Dedifferentiated amniotic fluid mesenchymal stem cell (primary cell): ENCODE measurements around the gene SUMO1.

Experiments used
- DNase-seq: peaks from one replicate; pipeline ENCODE4 v3.0.0-alpha.2; 2016; ENCODE audit errors: extremely low spot score

The SUMO1 gene

GRCh38 chr2:202201220-202202160, 36.9 kb downstream of the SUMO1 start:
- no peak for DNase-seq

DNA sequence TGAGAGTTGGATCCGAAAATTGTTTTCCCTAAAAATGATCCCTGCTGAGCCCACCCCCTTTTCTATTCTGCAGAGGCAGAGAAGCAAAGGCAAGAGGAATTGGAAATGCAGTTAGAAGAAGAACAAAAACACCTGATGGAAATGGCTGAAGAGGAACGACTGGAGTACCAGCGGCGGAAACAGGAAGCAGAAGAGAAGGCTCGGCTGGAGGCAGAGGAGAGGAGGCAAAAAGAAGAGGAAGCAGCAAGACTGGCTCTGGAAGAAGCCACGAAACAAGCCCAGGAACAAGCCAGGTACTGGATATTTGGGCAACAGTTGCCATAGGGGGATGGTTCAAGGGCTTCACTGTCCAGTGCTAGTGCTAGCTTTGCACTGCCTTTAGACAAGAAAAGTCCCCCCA, 41.7 kb downstream of the SUMO1 start:
- DNase-seq = no peak

DNA sequence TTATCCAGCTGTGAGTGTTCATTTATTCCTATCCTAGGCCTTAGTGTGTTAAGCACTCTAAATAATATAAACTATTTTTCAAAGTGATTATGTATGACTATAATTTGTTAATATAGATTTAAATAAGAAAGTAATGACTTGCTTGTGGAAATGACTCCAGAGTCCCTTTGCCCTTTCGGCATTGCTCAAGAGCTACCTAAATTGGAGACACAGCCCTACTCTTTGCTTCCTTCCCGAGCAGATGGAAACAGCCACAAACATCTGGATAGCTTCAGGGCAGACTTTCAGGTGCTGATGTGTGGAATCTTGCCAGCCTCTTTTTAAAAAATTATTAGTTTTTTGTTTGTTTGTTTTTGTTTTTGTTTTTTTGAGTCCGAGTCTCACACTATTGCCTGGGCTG, 44.0 kb downstream of the SUMO1 start:
- DNase-seq = no peak

DNA sequence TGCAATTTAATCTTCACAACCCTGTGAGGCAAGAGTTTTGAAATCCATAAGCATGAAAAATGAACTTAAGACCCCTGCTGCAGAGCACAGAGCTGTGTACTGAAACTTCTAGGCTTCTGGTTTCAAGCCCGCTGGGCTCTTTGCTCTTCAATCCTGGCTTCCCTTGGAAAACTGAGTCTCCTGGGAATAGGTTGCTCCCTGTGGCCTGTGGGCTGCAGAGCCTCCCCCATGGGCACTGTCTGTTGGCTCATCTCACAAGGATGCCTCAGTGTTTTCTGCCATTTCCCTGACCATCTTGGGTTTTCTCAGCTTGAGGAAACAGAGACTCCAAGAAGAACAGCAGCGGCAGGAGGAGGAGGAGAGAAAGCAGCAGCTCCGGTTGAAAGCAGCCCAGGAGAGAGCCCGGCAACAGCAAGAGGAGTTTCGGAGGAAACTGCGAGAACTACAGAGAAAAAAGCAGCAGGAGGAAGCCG, 44.5 kb downstream of the SUMO1 start:
- no peak for DNase-seq

- DNase-seq = no peak
Observed at GRCh38 chr2:202193305-202193704, 45.1 kb downstream of the SUMO1 start.

DNA sequence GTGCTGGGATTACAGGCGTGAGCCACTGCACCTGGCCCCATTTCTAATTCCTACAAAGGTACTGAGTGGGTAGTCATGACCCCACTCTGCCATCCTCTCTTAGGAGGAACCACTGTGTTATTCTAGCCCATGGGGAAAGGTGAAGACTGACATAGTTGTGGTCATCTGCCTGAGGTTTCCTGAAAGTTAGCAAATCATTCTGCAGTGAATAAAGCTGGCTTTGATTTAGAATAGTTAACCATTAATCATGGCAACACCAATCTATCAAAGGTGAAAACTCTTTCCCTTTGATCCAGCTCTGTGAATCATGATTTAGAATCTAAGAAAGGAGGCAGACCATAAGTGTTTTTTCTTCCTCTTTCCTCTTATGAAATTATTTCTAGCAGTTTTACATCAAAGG, 50.8 kb downstream of the SUMO1 start:
- DNase-seq = no peak

- no peak for DNase-seq
Observed at GRCh38 chr2:202186641-202187202, 51.7 kb downstream of the SUMO1 start.

DNA sequence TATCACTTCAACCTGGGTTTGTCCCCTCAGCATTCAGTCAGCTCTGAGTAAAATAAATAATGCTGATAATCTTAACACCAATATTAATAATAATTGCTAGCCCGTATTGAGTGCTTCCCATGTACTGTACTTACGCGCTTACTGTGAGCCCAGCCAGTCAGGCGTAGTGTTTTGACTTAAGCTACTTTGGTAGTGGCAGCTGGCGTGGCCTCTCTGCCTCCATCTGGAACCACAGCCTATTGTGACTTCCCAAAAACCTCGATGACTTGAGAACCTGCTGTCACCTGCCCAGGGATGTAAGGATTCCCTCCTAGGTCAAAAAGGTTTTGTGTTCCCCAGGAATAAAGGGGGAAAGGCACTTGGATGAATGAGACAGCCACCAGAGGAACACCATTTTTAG, 53.2 kb downstream of the SUMO1 start:
- DNase-seq = no peak

DNA sequence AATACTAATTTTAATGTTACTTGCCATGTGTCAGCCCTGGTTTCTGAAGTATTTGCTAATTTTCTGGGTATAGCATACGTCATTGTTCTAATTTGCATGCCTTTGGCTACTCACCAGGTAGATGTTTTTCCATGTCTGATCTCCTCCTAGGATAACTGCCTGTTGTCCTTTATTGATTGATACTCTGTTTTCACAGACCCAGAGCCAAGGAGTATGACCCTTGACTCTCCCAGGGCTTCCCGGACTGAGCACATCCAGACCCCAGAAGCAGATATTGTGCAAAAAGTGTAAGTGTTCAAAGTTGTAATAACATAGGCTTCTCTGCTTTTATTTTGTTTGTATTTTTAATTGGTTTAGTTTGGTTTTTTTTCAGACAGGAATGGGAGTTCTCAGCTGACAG, 53.8 kb downstream of the SUMO1 start:
- no peak for DNase-seq

DNA sequence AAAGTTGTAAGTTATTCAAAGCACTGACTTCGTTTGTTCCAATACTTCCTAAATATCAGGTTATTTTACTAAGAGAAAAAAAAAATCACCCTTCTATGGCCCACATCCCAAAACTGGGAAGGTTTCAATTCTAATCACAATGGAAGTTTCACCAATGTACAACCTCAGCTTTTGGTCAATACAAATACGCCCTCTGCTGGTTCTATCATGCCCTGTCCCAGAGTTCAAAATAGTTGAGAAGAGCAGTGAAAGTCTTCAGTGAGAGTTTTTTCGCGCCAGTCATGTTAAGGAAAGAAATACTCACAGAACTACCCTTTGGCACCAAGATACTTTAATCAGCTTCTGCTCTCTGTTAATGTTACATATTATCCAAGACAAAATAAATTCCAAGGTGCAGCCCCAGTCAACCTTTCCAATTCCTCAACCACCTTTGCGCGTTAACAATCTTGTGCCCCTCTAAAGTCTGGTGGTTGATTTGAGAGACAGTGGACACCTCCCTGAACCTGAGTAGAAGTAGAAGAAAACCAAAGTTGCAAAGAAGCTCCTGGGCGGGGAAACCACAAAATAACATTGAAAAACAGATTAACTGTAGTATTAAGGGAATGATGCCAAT, 59.9 kb downstream of the SUMO1 start:
- peak; percentile 85 for DNase-seq

GRCh38 chr2:202172439-202173211, 65.8 kb downstream of the SUMO1 start:
- no peak for DNase-seq

GRCh38 chr2:202171241-202171825, 67.1 kb downstream of the SUMO1 start:
- no peak for DNase-seq

- no peak for DNase-seq
Observed at GRCh38 chr2:202169832-202170424, 68.5 kb downstream of the SUMO1 start.

DNA sequence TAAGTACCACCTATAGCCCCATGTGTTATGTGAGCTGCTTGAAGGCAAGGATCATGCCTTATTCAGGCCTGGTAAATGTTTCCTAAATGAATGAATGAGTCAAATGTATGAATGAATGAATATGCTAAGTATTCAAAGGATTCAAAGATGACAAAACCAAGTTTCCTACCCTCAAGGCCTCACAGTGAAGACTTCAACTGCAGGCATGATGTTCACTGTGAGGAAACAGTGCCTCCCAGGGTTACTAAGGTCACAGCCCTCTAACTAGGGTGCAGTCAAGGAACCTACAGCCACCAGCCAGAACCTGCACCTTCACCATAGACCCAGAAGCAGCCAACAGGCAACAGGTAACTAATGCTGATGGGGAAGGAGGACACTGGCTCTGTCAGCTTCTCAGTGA, 69.3 kb downstream of the SUMO1 start:
- DNase-seq = no peak

- no peak for DNase-seq
Observed at GRCh38 chr2:202165945-202166344, 72.5 kb downstream of the SUMO1 start.

- DNase-seq = no peak
Observed at GRCh38 chr2:202165208-202165607, 73.2 kb downstream of the SUMO1 start.

GRCh38 chr2:202164411-202164810, 74.0 kb downstream of the SUMO1 start:
- no peak for DNase-seq

DNA sequence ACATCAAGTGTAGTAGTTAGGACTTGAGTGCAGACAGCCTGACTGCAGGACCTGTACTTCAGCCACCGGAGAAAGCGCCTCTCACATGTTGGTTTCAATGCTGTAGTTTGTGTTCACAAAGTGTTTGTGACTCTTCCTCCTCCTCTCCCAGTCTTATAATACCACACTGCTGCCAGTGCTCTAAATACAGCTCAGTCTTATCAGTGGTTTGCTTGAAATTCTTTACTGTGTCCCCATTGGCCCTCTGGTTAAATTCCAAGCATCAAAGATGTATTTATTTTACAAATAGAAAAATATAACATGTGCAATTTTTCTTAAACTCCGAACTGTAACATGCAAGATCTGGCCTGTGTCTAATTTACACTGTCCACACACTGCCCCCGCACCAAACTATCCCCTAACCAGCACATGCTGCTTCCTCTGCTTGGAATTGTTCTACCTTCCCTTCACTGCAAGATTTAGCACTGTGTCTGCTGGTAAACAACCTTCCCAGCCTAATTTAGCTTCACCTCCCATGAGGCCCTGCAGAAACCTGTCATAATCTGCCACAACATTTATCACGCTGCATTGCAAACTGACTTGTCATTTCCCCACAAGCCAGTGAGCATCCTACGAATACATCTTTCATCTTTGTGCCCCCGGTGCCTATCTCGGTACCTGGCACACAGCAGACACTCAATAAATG, 77.1 kb downstream of the SUMO1 start:
- no peak for DNase-seq

DNA sequence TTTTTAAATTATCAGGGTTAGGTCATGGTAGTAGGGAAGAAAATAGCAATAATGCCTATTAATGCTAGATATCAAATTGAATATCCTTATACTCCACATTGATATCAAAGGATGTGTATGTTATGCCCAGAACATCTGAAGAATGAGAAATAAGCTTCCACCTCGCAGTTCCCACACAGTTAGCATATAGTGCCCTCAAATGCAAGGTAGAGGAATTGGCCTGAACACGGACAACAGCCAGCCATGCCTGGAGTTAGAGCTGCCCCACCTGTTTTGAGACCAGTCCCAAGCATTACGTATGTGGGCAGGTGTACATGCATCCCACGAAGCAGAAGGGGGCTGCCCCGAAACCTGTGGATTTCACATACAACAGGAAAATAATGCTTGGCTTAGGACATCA, 79.6 kb downstream of the SUMO1 start:
- no peak for DNase-seq

DNA sequence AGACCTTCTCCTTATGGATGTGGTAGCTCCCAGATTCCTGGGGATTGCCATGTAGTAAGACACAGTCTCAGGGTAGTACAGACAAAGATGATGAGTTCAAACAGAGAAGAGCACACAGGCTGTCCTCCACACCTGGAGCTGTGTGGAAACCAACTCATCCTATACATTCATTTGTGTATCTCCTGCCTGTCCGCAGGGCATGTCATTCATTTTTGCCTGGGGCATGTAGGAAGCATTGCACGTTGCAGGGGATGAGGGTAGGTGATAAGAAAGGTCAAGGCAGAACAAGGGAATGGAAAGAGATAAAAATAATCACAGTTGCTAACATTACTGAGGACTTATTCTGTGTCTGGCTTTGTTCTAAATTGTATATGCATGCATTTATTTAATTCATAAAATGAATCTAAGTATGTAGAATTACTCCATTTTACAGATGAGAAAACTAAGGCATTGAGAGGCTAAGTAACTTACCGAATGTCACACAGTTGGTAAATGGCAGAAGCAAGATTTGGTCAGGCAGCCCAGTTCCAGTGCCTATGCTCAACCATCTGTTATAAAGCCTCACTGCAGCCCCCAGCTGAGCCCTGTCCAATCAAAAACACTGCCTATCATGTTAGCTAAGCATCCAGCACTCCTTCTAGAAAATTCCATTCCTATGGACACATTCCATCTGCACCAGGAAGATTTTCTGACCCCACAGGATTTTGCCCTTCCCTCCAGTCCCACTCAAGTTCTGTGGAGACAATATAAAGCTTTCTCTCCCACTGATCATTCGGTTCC, 81.0 kb downstream of the SUMO1 start:
- DNase-seq = no peak
